ENCODE data around the gene DNAJC28. TPM values are rescaled to one million over a fixed set of nuclear protein-coding genes. Genes with fewer than 3 reads are reported as not detected.
"Not testable (repeated sequence)": the region's sequence is repeated elsewhere in the genome, so short reads cannot be mapped to it uniquely, and the experiment has no call there.

DNAJC28 gene
- 2.8 TPM for total RNA-seq

- peak; percentile 94 for DNase-seq (ENCODE audit: low spot score)
These were observed at the start of gene DNAJC28 for GRCh38 chr21:33491373-33492102. DNAJC28 (minus strand) TSS chr21:33491716; CDS start chr21:33489393, 2,323 bp downstream.

GRCh38 chr21:33541105-33541711, 49.7 kb upstream of the DNAJC28 start:
- DNase-seq (ENCODE audit: low spot score): no peak

- no peak for DNase-seq (ENCODE audit: low spot score)
These were observed 49.2 kb upstream of the DNAJC28 start for GRCh38 chr21:33540711-33541104.

- DNase-seq (ENCODE audit: low spot score): no peak
These were observed 48.1 kb upstream of the DNAJC28 start for GRCh38 chr21:33539616-33540015.

- DNase-seq (ENCODE audit: low spot score): no peak
These were observed 45.7 kb upstream of the DNAJC28 start for GRCh38 chr21:33537212-33537611.

GRCh38 chr21:33531007-33531406, 39.5 kb upstream of the DNAJC28 start:
- no peak for DNase-seq (ENCODE audit: low spot score)

GRCh38 chr21:33522953-33523349, 31.4 kb upstream of the DNAJC28 start:
- no peak for DNase-seq (ENCODE audit: low spot score)

GRCh38 chr21:33522297-33522952, 30.9 kb upstream of the DNAJC28 start:
- no peak for DNase-seq (ENCODE audit: low spot score)

GRCh38 chr21:33518899-33519298, 27.4 kb upstream of the DNAJC28 start:
- no peak for DNase-seq (ENCODE audit: low spot score)

- DNase-seq (ENCODE audit: low spot score): no peak
These were observed 22.7 kb upstream of the DNAJC28 start for GRCh38 chr21:33514229-33514628.

- DNase-seq (ENCODE audit: low spot score): no peak
These were observed 21.0 kb upstream of the DNAJC28 start for GRCh38 chr21:33512481-33512880.

GRCh38 chr21:33511639-33512038, 20.1 kb upstream of the DNAJC28 start:
- DNase-seq (ENCODE audit: low spot score): no peak

- DNase-seq (ENCODE audit: low spot score): no peak
These were observed 19.3 kb upstream of the DNAJC28 start for GRCh38 chr21:33510826-33511225.

GRCh38 chr21:33507003-33507402, 15.5 kb upstream of the DNAJC28 start:
- not testable (repeated sequence) for DNase-seq (ENCODE audit: low spot score)

GRCh38 chr21:33505833-33506232, 14.3 kb upstream of the DNAJC28 start:
- DNase-seq (ENCODE audit: low spot score): no peak

GRCh38 chr21:33496345-33496744, 4.8 kb upstream of the DNAJC28 start:
- no peak for DNase-seq (ENCODE audit: low spot score)

- DNase-seq (ENCODE audit: low spot score): no peak
These were observed 4.2 kb upstream of the DNAJC28 start for GRCh38 chr21:33495743-33496142.

- no peak for DNase-seq (ENCODE audit: low spot score)
These were observed 2.2 kb upstream of the DNAJC28 start for GRCh38 chr21:33493756-33494155.

- no peak for DNase-seq (ENCODE audit: low spot score)
These were observed 1.1 kb upstream of the DNAJC28 start for GRCh38 chr21:33492571-33492970.

- DNase-seq (ENCODE audit: low spot score): no peak
These were observed 534 bp downstream of the DNAJC28 start for GRCh38 chr21:33490991-33491372.

- no peak for DNase-seq (ENCODE audit: low spot score)
These were observed 2.6 kb downstream of the DNAJC28 start for GRCh38 chr21:33488936-33489335.

- no peak for DNase-seq (ENCODE audit: low spot score)
These were observed 3.5 kb downstream of the DNAJC28 start for GRCh38 chr21:33487996-33488395.

- DNase-seq (ENCODE audit: low spot score): no peak
These were observed 10.1 kb downstream of the DNAJC28 start for GRCh38 chr21:33481314-33481943.
